Activated CD8-positive, alpha-beta T cell treated with anti-CD3 and anti-CD28 coated beads for 36 hours (primary cell): Measurements from ENCODE around the gene MANBA. TPM values are rescaled to one million over a fixed set of nuclear protein-coding genes. Genes with fewer than 3 reads are reported as not detected.
A peak's percentile ranks its signal among the peaks of the same experiment; 100 is the strongest.

ENCODE experiments used
- ATAC-seq: fragments of 200-7000 bp; cut with Tn5 transposase; one replicate; pipeline ENCODE4 v1.10.0; 2021; ENCODE audit warnings: mild to moderate bottlenecking, moderate library complexity
- CTCF ChIA-PET: fragments of 350-600 bp; sonication (Branson Sonifier 250); formaldehyde crosslinking; loops from one replicate; lab custom pipeline; 2021; ENCODE audit warnings: antibody characterized with exemption; lab: Charles Lee
- POLR2A ChIA-PET: fragments of 350-600 bp; sonication (Branson Sonifier 250); formaldehyde crosslinking; loops from one replicate; lab custom pipeline; 2021; ENCODE audit warnings: antibody characterized with exemption; lab: Charles Lee
- DNase-seq: peaks from one replicate; pipeline ENCODE4 v3.0.0-alpha.2; 2020
- H3K27ac Mint-ChIP-seq: one replicate; pipeline ENCODE4 v1.8.0; 2021; ENCODE audit warnings: mild to moderate bottlenecking, mixed read lengths
- H3K27me3 Mint-ChIP-seq: one replicate; pipeline ENCODE4 v1.8.0; 2021; ENCODE audit warnings: mixed read lengths
- H3K36me3 Mint-ChIP-seq: one replicate; pipeline ENCODE4 v1.8.0; 2021; ENCODE audit warnings: low read depth, mixed read lengths
- H3K4me1 Mint-ChIP-seq: one replicate; pipeline ENCODE4 v1.8.0; 2021; ENCODE audit warnings: low read depth, mixed read lengths
- H3K4me3 Mint-ChIP-seq: one replicate; pipeline ENCODE4 v1.8.0; 2021; ENCODE audit warnings: mild to moderate bottlenecking, moderate library complexity, mixed read lengths
- H3K9me3 Mint-ChIP-seq: one replicate; pipeline ENCODE4 v1.8.0; 2021; ENCODE audit warnings: mixed read lengths
- intact Hi-C: fragments of 100-400 bp; cut with micrococcal nuclease; formaldehyde crosslinking; loops from one replicate; pipeline ENCODE4 v1.10.0; 2022
- total RNA-seq, 2 experiments: library from RNA; stranded (reverse); gene quantifications; one replicate each; pipeline ENCODE4 v1.2.3, GENCODE V29; 2021
- TF ChIP-seq, protein P1 (sequence below): fragments of 200-600 bp; IDR thresholded peaks from one replicate; pipeline ENCODE4 v1.8.0; 2022; ENCODE audit warnings: antibody characterized with exemption, mild to moderate bottlenecking

Gene MANBA
- 10 to 100 TPM; 14.5 to 16.3 TPM for total RNA-seq

DNA sequence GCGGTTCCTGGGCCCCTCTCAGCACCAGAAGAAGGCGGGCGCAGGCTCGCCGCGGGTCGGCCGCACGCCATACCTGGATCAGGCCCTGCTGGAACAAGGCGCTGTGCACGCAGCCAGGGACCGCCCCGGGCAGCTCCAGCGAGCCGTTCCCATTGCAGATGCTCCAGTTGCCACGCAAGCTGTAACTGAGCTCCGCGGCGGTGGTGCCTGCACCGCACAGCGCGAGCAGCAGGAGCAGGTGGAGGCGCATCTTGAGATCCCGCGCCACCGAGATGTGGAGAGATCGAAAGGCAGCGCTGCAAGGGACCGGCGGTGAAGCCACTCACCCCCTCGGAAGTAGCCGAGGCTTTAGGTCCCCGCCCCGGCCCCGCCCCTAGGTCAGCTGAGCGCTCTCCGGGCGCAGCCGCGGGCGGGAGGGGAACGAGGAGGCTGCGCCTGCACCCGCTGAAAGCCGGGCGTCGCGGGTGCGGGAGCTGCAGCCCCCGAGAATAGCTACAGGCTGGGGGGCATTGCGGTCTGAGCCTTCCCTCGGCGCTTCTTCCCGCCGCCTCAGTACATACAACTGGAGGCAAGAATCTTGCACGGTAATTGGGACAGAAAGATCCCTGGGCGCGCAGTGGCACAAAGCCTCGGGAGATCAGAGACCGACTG is at the start of gene MANBA:
Gene MANBA, minus strand, starts transcription at position 324 of the 651 bp plus-strand sequence. Its CDS starts 74 bp downstream, at position 250.
- no peaks in the 10 kb centered on the region for H3K9me3 Mint-ChIP-seq
- H3K4me1 Mint-ChIP-seq, result peaks cover 27% of the 10 kb centered on the region
- CTCF ChIA-PET, result interaction anchor here (0.7 to 1.6 kb wide), 7 partner anchors 8 to 330 kb away, joined by 3 to 6 read pairs (median 3); no protein-coding TSS in a partner anchor
- H3K4me3 Mint-ChIP-seq, result peak within 1 kb of the TSS; percentile 92
- H3K36me3 Mint-ChIP-seq, result peaks cover 9% of the 10 kb centered on the region
- TF ChIP-seq, protein P1, sequence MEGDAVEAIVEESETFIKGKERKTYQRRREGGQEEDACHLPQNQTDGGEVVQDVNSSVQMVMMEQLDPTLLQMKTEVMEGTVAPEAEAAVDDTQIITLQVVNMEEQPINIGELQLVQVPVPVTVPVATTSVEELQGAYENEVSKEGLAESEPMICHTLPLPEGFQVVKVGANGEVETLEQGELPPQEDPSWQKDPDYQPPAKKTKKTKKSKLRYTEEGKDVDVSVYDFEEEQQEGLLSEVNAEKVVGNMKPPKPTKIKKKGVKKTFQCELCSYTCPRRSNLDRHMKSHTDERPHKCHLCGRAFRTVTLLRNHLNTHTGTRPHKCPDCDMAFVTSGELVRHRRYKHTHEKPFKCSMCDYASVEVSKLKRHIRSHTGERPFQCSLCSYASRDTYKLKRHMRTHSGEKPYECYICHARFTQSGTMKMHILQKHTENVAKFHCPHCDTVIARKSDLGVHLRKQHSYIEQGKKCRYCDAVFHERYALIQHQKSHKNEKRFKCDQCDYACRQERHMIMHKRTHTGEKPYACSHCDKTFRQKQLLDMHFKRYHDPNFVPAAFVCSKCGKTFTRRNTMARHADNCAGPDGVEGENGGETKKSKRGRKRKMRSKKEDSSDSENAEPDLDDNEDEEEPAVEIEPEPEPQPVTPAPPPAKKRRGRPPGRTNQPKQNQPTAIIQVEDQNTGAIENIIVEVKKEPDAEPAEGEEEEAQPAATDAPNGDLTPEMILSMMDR, result no peak
- POLR2A ChIA-PET, result interaction anchor here (0.6 to 2.2 kb wide), 13 partner anchors 9 to 339 kb away, joined by 3 to 15 read pairs (median 3); partner anchors contain the start of genes CISD2, SLC9B2 and UBE2D3
- intact Hi-C loops, result loop anchor here (5.0 kb wide), 1 partner anchor 37 kb away; no protein-coding TSS in a partner anchor
- peak within 1 kb of the TSS; percentile 86 for H3K27ac Mint-ChIP-seq
- H3K27me3 Mint-ChIP-seq, result peaks cover 2% of the 10 kb centered on the region
- DNase-seq (peak; percentile 91), ATAC-seq (peak; percentile 92)

DNA sequence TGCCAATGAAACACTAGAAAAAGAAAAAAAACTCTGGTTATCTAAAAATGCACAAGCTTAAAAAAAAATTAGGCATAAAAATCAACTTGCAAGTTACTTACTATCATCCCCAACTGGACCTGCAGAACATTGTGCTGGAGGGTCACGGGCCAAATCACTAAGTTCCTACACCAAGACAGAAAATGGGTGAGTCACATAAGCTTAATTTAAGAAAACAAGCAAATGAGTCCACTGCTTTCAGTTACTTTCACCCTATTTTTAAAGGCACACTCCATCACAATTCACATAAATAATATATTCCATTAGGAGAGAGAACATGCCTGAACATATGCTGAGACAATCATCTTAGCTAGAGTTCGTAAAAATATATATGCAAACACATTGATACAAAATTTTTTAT is 48.9 kb upstream of the MANBA start:
- POLR2A ChIA-PET, result interaction anchor here (1.3 to 2.3 kb wide), 4 partner anchors 9 to 63 kb away, joined by 4 to 7 read pairs (median 6); partner anchors contain the start of gene UBE2D3
- peaks cover 74% of the 10 kb centered on the region for H3K36me3 Mint-ChIP-seq
- no peaks in the 10 kb centered on the region for H3K9me3 Mint-ChIP-seq
- TF ChIP-seq, protein P1, result no peak
- peak overlapping the region; percentile 66 for H3K27ac Mint-ChIP-seq
- intact Hi-C loops, result no loop called here
- H3K27me3 Mint-ChIP-seq, result no peaks in the 10 kb centered on the region
- peaks cover 81% of the 10 kb centered on the region for H3K4me1 Mint-ChIP-seq
- no peak overlapping the region for H3K4me3 Mint-ChIP-seq
- CTCF ChIA-PET, result interaction anchor here (0.8 to 1.4 kb wide), 2 partner anchors 9 to 225 kb away, joined by 3 read pairs; no protein-coding TSS in a partner anchor
- no peak for ATAC-seq
- no peak for DNase-seq

DNA sequence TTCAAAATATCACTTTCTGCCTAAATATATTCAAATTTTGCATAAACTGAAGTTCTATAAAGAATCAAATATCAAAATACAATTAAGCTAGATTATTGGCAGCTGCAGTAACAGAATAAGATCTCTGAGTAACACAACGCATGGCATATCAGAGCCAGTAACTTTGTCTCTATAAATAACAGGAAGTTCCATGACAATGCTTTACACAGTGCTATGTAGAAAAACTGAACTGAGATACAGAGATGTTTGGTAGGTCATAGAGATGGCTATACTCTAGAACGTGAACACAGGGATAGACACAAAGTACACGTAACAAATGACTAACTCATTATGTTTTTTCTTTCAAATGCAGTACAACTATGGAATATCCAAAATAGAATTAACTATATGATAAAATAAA is 48.4 kb upstream of the MANBA start:
- H3K4me3 Mint-ChIP-seq, result no peak overlapping the region
- TF ChIP-seq, protein P1, result no peak
- ChIA-PET POLR2A (interaction anchor here (1.3 to 2.3 kb wide), 4 partner anchors 10 to 64 kb away, joined by 4 to 7 read pairs (median 6); partner anchors contain the start of gene UBE2D3), CTCF (interaction anchor here (0.8 to 1.4 kb wide), 2 partner anchors 10 to 225 kb away, joined by 3 read pairs; no protein-coding TSS in a partner anchor)
- H3K9me3 Mint-ChIP-seq, result no peaks in the 10 kb centered on the region
- DNase-seq (no peak), ATAC-seq (peak; percentile 76)
- no peaks in the 10 kb centered on the region for H3K27me3 Mint-ChIP-seq
- intact Hi-C loops, result no loop called here
- H3K27ac Mint-ChIP-seq, result peak overlapping the region; percentile 62
- peaks cover 77% of the 10 kb centered on the region for H3K4me1 Mint-ChIP-seq
- H3K36me3 Mint-ChIP-seq, result peaks cover 72% of the 10 kb centered on the region

DNA sequence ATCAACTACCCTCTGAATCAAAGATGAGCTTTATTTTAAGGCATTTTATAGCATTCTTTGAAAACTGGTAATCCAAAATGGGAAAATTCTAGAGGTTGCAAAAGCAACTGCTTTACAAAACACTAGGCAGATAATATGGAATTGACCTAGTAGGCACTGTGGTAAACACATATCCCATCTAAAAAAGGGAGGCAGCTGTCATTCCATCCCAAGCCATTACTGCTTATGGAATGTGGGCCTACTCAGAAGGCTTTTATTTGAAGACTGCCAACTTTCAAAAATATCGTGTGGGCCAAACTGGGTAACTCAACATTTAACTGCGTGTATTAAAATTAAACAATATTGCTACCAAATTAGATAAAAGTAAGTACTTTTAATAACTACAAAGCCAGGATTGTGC is 47.2 kb upstream of the MANBA start:
- TF ChIP-seq, protein P1, result no peak
- Mint-ChIP-seq H3K9me3 (no peaks in the 10 kb centered on the region), H3K27ac (peak overlapping the region; percentile 71), H3K4me3 (no peak overlapping the region), H3K36me3 (peaks cover 68% of the 10 kb centered on the region), H3K4me1 (peaks cover 72% of the 10 kb centered on the region), H3K27me3 (no peaks in the 10 kb centered on the region)
- ChIA-PET CTCF (no interaction called here), POLR2A (no interaction called here)
- no peak for DNase-seq
- intact Hi-C loops, result no loop called here
- no peak for ATAC-seq

DNA sequence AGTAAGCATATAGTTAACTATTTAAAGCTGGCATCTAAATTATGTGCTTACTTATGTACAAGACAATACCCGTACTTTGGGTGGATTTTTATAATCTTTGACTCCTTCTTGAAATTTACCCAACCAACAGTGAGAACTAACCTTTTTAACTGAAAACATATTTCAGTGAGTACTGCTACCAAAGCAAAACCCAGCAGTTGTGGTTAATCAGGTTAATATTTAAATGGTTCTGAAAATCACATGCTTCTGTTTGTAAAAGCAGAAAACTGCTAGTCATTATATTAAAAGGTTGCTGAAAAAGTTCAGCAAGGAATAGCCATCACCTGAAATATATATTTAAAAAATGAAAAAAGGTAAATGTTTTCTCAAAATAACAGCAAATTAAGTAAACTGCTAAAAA is 46.6 kb upstream of the MANBA start:
- ATAC-seq (no peak), DNase-seq (no peak)
- POLR2A ChIA-PET, result interaction anchor here (0.8 kb wide), 1 partner anchor 84 kb away, joined by 3 read pairs; no protein-coding TSS in a partner anchor
- Mint-ChIP-seq H3K27me3 (no peaks in the 10 kb centered on the region), H3K9me3 (no peaks in the 10 kb centered on the region), H3K4me3 (no peak overlapping the region), H3K27ac (peak overlapping the region; percentile 39), H3K4me1 (peaks cover 70% of the 10 kb centered on the region), H3K36me3 (peaks cover 71% of the 10 kb centered on the region)
- intact Hi-C loops, result no loop called here
- TF ChIP-seq, protein P1, result no peak
- CTCF ChIA-PET, result interaction anchor here (0.6 to 1.8 kb wide), 2 partner anchors 10 to 236 kb away, joined by 3 read pairs; no protein-coding TSS in a partner anchor
